PFSK-1 (cell line): Measurements from ENCODE around the gene PRKN.

ENCODE experiments used
- FOXP2 ChIP-seq: optimal IDR thresholded peaks from 2 replicates; pipeline ENCODE3; 2011; ENCODE audit warnings: borderline replicate concordance, control low read depth, inconsistent platforms; ENCODE audit not compliant: insufficient read depth; ENCODE audit errors: extremely low read length, extremely low read depth
- POLR2AphosphoS5 ChIP-seq: IDR thresholded peaks from 2 replicates; pipeline ENCODE4 v1.6.1; 2012; ENCODE audit warnings: low read depth, mild to moderate bottlenecking, control low read depth, low read length, moderate library complexity
- REST ChIP-seq, 2 experiments: IDR thresholded peaks; 2 replicates each; pipeline versions ENCODE4 v1.6.1 to v1.8.0; 2011 to 2012; ENCODE audit warnings: low read depth in 2 of 2, low read length in 2 of 2, control low read depth in 1 of 2, inconsistent platforms in 1 of 2, mild to moderate bottlenecking in 1 of 2, moderate library complexity in 1 of 2; ENCODE audit not compliant: insufficient read depth in 1 of 2
- SIN3A ChIP-seq: IDR thresholded peaks from 2 replicates; pipeline ENCODE4 v1.6.1; 2012; ENCODE audit warnings: mild to moderate bottlenecking, low read length, moderate library complexity, borderline replicate concordance; ENCODE audit not compliant: insufficient read depth
- TAF1 ChIP-seq: IDR thresholded peaks from 2 replicates; pipeline ENCODE4 v1.6.1; 2012; ENCODE audit warnings: low read length, control low read depth, borderline replicate concordance; ENCODE audit not compliant: insufficient read depth

- TF ChIP-seq REST (IDR thresholded peaks at IDR 0.05; ENCODE audit: insufficient read depth in 1 of 2, low read depth in 2 of 2, low read length in 2 of 2) (no peak), TAF1 (no peak), POLR2AphosphoS5 (no peak), SIN3A (no peak), FOXP2 (no peak)
These were observed 1249.6 kb downstream of the PRKN start for GRCh38 chr6:161477876-161478425.
